ENCODE results near the gene MCU.

The MCU gene

DNA sequence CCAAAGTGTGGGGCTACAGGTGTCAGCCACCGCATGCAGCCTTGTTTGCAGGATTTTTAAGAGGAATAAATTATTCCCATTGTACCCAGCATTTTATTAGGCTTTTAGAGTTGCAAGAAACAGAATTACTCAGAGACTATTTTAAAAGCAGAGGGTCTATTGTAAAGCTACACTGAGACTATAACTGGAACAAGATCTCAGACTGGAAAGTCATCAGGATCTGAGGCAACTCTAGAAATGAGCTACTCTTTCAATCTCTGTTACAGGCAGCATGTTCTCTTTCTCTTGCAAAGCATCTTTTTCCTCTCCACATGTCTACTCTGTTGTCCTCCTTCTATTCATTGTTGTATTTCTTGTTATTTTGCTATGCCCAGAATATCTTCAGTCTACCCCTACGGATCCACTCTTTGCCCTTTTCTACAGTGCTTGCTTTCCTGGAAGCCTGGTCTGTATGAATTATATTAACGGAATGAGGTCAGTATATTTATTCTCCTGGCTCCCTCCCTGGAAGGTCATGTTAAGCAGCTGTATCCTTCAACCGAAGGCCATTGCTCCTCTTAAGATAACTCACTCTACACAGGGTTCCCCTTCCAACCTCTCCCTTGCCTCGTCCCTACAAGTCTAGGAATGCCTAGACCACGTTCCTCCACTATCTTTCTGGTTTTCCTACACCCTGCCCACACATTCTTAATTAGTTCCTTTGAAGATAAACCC is 38.4 kb upstream of the MCU start:
- TF ChIP-seq, protein P1, sequence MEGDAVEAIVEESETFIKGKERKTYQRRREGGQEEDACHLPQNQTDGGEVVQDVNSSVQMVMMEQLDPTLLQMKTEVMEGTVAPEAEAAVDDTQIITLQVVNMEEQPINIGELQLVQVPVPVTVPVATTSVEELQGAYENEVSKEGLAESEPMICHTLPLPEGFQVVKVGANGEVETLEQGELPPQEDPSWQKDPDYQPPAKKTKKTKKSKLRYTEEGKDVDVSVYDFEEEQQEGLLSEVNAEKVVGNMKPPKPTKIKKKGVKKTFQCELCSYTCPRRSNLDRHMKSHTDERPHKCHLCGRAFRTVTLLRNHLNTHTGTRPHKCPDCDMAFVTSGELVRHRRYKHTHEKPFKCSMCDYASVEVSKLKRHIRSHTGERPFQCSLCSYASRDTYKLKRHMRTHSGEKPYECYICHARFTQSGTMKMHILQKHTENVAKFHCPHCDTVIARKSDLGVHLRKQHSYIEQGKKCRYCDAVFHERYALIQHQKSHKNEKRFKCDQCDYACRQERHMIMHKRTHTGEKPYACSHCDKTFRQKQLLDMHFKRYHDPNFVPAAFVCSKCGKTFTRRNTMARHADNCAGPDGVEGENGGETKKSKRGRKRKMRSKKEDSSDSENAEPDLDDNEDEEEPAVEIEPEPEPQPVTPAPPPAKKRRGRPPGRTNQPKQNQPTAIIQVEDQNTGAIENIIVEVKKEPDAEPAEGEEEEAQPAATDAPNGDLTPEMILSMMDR (IDR thresholded peaks at IDR 0.05; ENCODE audit: control insufficient read depth, extremely low read depth, insufficient read depth): no peak
- no peak overlapping the region for H3K4me3 ChIP-seq (ENCODE audit: low read depth, low read length)
- DNase-seq (ENCODE audit: low read depth): no peak

DNA sequence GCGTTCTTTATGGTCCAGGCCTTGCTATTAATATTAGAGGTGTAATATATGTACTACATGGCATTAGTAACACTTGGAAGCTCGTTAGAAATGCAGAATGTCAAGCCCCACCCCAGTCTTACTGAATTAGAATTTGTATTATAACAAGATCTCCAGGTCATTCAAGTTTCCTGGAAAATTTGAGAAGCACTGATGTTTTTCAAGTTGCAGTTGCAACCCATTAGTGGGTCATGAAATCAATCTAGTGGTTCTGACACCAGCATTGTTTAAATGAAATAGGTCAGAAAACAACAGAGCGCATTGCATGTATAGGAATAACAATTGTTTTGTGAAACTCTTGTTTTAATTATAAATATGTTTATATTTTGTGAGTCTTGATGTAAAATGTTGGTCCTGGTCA is 37.2 kb upstream of the MCU start:
- DNase-seq (ENCODE audit: low read depth): no peak
- H3K4me3 ChIP-seq (ENCODE audit: low read depth, low read length): no peak overlapping the region
- TF ChIP-seq, protein P1 (IDR thresholded peaks at IDR 0.05; ENCODE audit: control insufficient read depth, extremely low read depth, insufficient read depth): no peak

DNA sequence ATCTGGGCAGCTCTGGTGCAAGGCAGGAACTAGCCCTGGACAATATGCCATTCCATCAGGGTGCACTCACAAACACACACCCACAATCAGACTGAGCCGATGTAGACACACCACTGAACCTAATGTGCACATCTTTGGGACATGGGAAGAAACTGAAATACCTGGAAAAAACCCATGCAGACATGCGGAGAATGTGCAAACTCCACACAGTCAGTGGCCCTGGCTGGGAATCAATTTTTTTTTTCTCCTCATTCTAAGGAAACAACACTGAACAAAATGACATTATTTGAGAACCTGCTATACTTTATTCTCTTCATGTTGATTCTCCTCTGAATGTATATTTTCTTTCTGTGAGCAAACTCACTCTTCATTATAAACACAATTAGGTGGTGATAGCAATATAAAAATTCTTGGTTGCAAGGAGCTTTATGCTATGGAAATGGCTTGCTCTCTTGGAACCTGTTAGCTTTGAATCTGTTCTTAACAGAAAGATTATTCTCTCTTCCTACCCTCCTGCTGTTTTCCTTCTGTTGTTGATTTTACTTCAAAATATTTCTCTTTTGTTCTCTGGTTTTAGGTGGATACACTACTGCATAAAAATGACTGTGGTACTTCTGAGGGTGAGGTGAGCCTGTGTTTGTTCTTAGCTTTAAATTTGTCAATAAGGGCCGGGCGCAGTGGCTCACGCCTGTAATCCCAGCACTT is 33.1 kb upstream of the MCU start:
- no peak for DNase-seq (ENCODE audit: low read depth)
- H3K4me3 ChIP-seq (ENCODE audit: low read depth, low read length): no peak overlapping the region
- TF ChIP-seq, protein P1 (IDR thresholded peaks at IDR 0.05; ENCODE audit: control insufficient read depth, extremely low read depth, insufficient read depth): no peak

DNA sequence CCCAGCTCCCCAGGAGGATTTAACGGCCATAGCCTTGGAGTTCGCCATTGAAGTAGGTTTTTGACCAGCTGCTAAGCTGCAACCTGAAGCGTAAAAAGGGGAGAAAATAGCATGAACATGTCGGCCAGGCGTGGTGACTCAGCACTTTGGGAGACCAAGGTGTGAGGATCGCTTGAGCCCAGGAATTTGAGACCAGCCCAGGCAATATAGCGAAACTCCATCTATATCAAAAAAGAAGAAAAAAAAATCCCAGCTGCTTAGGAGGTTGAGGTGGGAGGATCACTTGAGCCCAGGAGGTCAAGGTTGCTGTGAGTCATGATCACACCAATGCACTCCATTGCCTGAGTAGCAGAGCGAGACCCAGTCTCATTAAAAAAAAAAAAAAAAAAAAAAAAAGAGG is 32.2 kb upstream of the MCU start:
- H3K4me3 ChIP-seq (ENCODE audit: low read depth, low read length): no peak overlapping the region
- TF ChIP-seq, protein P1 (IDR thresholded peaks at IDR 0.05; ENCODE audit: control insufficient read depth, extremely low read depth, insufficient read depth): no peak
- DNase-seq (ENCODE audit: low read depth): no peak

DNA sequence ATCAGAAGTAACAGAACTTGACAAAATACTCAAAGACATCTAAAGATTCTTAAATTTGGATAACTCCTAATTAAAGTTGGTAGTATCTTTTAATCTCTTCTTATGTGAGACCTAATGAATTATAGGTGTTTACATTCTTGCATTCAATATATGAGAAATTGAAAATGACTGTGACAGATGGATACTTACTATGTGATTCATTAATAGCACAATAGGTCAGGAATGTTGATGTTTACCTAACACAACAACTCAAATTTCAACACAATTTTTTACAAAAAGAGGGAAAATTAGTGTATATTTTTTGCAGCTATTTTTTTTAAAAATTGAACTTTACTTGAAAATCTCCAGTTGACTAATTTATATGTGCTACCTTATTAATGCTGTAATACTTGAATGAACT is 31.7 kb upstream of the MCU start:
- TF ChIP-seq, protein P1 (IDR thresholded peaks at IDR 0.05; ENCODE audit: control insufficient read depth, extremely low read depth, insufficient read depth): no peak
- no peak for DNase-seq (ENCODE audit: low read depth)
- H3K4me3 ChIP-seq (ENCODE audit: low read depth, low read length): no peak overlapping the region

DNA sequence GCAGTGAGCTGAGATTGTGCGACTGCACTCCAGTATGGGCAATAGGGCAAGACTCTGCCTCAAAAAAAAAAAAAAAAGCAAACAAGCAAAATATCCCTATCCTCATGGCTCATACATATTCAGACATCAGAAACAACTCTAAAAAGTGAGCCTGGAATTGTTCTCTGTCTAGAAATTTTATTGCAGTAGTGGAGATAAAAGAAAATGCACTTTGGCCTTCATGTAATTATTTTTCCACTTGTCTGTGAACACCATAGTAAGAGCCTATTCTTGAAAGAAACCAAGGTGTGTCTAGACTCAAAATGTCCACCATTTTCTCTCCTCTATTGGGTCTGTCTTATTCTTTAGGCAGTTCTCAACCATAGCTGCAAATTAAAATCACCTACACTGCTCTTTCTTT is 30.5 kb upstream of the MCU start:
- TF ChIP-seq, protein P1 (IDR thresholded peaks at IDR 0.05; ENCODE audit: control insufficient read depth, extremely low read depth, insufficient read depth): no peak
- H3K4me3 ChIP-seq (ENCODE audit: low read depth, low read length): no peak overlapping the region
- DNase-seq (ENCODE audit: low read depth): no peak

All from LNCaP clone FGC (cell line).